ENCODE measurements around the gene ISG20. TPM values are rescaled to one million over a fixed set of nuclear protein-coding genes. Genes with fewer than 3 reads are reported as not detected.

Gene ISG20
- total and polyA plus RNA-seq, 4 donors, result 6.8 to 36.5 (median 14.3) TPM

- H3K9me3 ChIP-seq (ENCODE audit: control insufficient read depth in 4 of 4, low read length in 3 of 4), result no peaks in the 10 kb centered on the region
- H3K4me3 ChIP-seq (ENCODE audit: low read depth in 1 of 3, low read length in 3 of 3), result no peak overlapping the region
- H3K36me3 ChIP-seq (ENCODE audit: control insufficient read depth in 4 of 4, insufficient read depth in 3 of 4, low read depth in 1 of 4, low read length in 3 of 4), result no peaks in the 10 kb centered on the region
- DNase-seq (ENCODE audit: low spot score), result no peak
- H3K27me3 ChIP-seq (ENCODE audit: control insufficient read depth in 4 of 4, insufficient read depth in 4 of 4, low read length in 3 of 4), result peaks cover 0 to 5% (median 0%) of the 10 kb centered on the region in 4 donors
- H3K27ac ChIP-seq (ENCODE audit: low read depth in 1 of 2, low read length in 2 of 2), result no peak overlapping the region
- WGBS, result 90% methylated on average over 6 of the region's 6 CpGs
- no peaks in the 10 kb centered on the region for H3K4me1 ChIP-seq (ENCODE audit: control insufficient read depth in 4 of 4, insufficient read depth in 4 of 4, low read length in 3 of 4)
- H3K9ac ChIP-seq (ENCODE audit: low read depth in 1 of 2, low read length in 2 of 2), result no peak overlapping the region
- TF ChIP-seq GABPA (IDR thresholded peaks at IDR 0.05 in 1 of 2, conservative IDR thresholded peaks at IDR 0.05 in 1 of 2) (no peak), REST (IDR thresholded peaks at IDR 0.05) (no peak), TAF1 (conservative IDR thresholded peaks at IDR 0.05) (no peak), HNF4G (IDR thresholded peaks at IDR 0.05) (no peak), FOXA1 (IDR thresholded peaks at IDR 0.05) (no peak), FOXA2 (IDR thresholded peaks at IDR 0.05) (no peak), ATF3 (IDR thresholded peaks at IDR 0.05) (no peak), ZBTB33 (IDR thresholded peaks at IDR 0.05) (no peak), RAD21 (IDR thresholded peaks at IDR 0.05) (no peak), MAX (IDR thresholded peaks at IDR 0.05) (no peak), SP1 (IDR thresholded peaks at IDR 0.05) (no peak), CTCF (IDR thresholded peaks at IDR 0.05; ENCODE audit: low read depth, low read length, missing input control) (no peak), NR2F2 (IDR thresholded peaks at IDR 0.05) (no peak), EGR1 (IDR thresholded peaks at IDR 0.05; ENCODE audit: low read depth in 2 of 2) (no peak), JUND (IDR thresholded peaks at IDR 0.05) (no peak), YY1 (IDR thresholded peaks at IDR 0.05) (no peak)
Measured at GRCh38 chr15:88678755-88679154, 39.9 kb downstream of the ISG20 start.
